Mucosa of stomach (tissue), 1 donor: ENCODE results near the gene ATOH8.

Experiments used
- H3K27me3 ChIP-seq: one replicate; pipeline ENCODE4 v1.7.0; 2013; ENCODE audit warnings: mild to moderate bottlenecking, low read length; ENCODE audit not compliant: control insufficient read depth, insufficient read depth
- H3K36me3 ChIP-seq: one replicate; pipeline ENCODE4 v1.7.0; 2013; ENCODE audit warnings: low read length; ENCODE audit not compliant: control insufficient read depth, insufficient read depth
- H3K4me1 ChIP-seq: one replicate; pipeline ENCODE4 v1.7.0; 2013; ENCODE audit warnings: mild to moderate bottlenecking, low read length; ENCODE audit not compliant: control insufficient read depth, insufficient read depth
- H3K4me3 ChIP-seq: one replicate; pipeline ENCODE4 v1.7.0; 2013; ENCODE audit warnings: low read length
- H3K9ac ChIP-seq: one replicate; pipeline ENCODE4 v1.7.0; 2013; ENCODE audit warnings: mild to moderate bottlenecking, low read length, moderate library complexity
- H3K9me3 ChIP-seq: one replicate; pipeline ENCODE4 v1.7.0; 2013; ENCODE audit warnings: mild to moderate bottlenecking, low read length, moderate library complexity; ENCODE audit not compliant: control insufficient read depth
- donor health status: Pancreatic carcinoma.

Gene ATOH8

GRCh38 chr2:85812094-85812735 lies 58.4 kb downstream of the ATOH8 start:
- Histone ChIP-seq H3K27me3 (no peaks in the 10 kb centered on the region), H3K4me3 (no peak overlapping the region), H3K4me1 (peaks cover 15% of the 10 kb centered on the region), H3K36me3 (no peaks in the 10 kb centered on the region), H3K9ac (no peak overlapping the region), H3K9me3 (no peaks in the 10 kb centered on the region)

DNA sequence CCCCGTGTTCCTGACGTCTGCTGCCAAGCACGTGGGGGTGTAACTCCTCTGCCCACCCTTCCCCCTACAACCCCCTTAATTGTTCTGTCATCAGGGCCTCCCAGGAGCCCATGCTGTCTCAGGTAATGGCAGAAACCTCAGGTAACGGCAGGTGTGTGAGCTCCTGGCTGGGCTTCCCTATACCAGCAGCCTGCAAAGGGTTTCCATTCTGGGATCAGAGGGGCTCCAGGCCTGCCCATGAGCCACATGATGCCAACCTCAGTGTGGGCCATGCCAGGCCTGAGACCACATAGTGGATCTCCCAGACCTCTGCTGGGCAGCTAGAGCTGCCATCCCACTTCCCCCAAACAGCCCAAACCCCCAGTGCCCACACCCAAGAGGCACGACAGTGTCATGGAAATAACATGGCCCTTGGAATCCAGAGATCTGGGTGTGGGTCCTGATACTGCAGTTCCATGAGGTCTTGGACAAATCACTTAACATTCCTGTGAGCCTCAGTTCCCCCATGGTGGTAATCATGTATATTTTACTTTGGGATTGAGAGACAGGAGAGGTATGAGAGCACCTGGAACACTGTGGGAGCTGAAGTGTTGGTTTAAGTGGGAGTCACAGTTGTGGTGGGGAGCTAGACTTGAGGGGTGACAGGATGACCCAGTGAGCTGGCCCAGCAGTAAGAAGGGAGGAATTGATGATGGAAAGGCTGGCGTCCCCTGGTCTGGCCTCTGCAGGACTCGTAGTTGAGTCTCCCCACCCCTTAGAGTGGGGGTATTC lies 59.6 kb downstream of the ATOH8 start:
- Histone ChIP-seq H3K27me3 (peaks cover 6% of the 10 kb centered on the region), H3K4me1 (peaks cover 15% of the 10 kb centered on the region), H3K36me3 (no peaks in the 10 kb centered on the region), H3K9ac (no peak overlapping the region), H3K9me3 (no peaks in the 10 kb centered on the region), H3K4me3 (no peak overlapping the region)

DNA sequence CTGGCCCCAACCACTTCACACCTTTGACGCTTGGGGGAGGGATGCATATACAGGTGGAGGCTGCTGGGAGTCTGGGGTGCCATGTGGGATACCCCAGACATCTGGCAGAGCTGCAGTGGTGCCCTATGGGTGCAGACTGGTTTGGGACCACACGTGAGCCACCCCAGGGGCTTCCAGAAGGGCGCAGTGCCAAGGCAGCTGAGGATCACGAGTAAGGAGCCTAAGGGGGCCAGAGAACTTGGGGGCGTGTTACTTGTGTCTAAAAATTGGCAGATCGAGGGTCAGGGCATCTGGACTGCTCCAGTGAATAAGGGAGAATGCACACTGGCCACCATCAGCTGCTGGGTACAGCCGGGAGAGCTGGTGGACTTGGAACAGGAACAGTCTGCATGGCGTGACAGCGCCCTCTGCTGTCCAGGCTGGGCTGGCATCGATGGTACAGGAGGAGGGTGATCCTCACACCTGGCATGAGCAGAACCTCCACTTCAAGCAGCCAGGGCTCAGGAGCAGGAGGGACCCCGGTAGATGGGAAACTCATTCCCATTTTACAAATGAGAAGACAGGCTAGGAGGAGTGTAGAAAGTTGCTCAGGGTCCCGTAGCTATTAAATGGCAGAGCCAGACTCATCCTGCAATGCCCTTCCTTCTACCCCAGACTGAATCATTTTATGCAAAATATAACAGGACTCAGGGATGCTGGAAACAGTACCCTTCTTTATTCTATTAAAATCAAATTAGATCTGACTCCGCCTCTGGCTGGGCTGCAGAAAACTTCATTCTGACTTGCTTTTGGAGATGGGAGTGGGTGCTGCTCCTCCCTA lies 60.4 kb downstream of the ATOH8 start:
- Histone ChIP-seq H3K4me3 (no peak overlapping the region), H3K4me1 (peaks cover 15% of the 10 kb centered on the region), H3K9me3 (no peaks in the 10 kb centered on the region), H3K9ac (no peak overlapping the region), H3K27me3 (peaks cover 6% of the 10 kb centered on the region), H3K36me3 (no peaks in the 10 kb centered on the region)

DNA sequence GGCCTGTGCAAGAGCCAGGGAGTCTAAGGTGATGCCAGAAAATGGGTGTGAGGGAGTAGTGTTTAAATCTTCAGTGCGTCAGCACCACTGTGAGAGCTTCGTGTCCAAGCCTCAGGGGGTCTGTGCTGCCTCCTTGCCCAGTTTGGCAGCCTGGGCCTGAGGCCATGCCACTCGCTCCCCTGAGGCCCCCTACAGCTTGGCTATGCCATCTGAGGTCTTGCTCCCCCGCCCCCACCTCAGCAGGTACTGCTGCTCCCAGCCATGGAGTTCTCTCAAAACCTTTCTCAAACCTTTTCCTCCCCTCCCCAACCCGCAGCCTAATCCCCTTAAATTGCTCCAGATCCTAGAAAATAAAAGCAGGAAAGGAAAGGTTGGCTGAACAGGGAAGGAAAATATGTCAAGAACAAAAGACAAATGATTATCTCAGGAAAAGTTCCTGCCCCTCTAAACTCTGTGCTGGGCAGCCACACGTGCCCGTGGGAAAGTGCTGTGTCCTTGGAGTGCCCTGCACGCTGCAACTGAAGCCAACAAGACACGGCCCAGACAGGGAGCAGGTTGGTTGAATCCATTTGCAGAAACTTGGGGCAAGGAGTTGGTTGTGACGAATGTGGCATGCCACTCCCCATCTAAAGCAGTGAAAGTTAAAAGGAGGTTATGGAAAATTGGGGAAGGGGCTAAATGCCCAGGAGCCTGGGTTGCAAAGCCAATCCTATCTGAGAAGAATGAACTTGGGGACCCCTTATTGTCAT lies 61.2 kb downstream of the ATOH8 start:
- H3K27me3 ChIP-seq = peaks cover 6% of the 10 kb centered on the region
- no peaks in the 10 kb centered on the region for H3K36me3 ChIP-seq
- no peaks in the 10 kb centered on the region for H3K9me3 ChIP-seq
- H3K4me3 ChIP-seq = no peak overlapping the region
- H3K4me1 ChIP-seq = peaks cover 15% of the 10 kb centered on the region
- H3K9ac ChIP-seq = no peak overlapping the region

- H3K4me3 ChIP-seq = no peak overlapping the region
- no peaks in the 10 kb centered on the region for H3K9me3 ChIP-seq
- H3K27me3 ChIP-seq = peaks cover 6% of the 10 kb centered on the region
- H3K4me1 ChIP-seq = no peaks in the 10 kb centered on the region
- no peak overlapping the region for H3K9ac ChIP-seq
- H3K36me3 ChIP-seq = no peaks in the 10 kb centered on the region
Observed at GRCh38 chr2:85819811-85820510, 66.2 kb downstream of the ATOH8 start.

GRCh38 chr2:85822766-85823165 lies 69.0 kb downstream of the ATOH8 start:
- no peak overlapping the region for H3K9ac ChIP-seq
- no peaks in the 10 kb centered on the region for H3K36me3 ChIP-seq
- H3K4me1 ChIP-seq = peaks cover 4% of the 10 kb centered on the region
- peaks cover 6% of the 10 kb centered on the region for H3K27me3 ChIP-seq
- no peak overlapping the region for H3K4me3 ChIP-seq
- no peaks in the 10 kb centered on the region for H3K9me3 ChIP-seq

DNA sequence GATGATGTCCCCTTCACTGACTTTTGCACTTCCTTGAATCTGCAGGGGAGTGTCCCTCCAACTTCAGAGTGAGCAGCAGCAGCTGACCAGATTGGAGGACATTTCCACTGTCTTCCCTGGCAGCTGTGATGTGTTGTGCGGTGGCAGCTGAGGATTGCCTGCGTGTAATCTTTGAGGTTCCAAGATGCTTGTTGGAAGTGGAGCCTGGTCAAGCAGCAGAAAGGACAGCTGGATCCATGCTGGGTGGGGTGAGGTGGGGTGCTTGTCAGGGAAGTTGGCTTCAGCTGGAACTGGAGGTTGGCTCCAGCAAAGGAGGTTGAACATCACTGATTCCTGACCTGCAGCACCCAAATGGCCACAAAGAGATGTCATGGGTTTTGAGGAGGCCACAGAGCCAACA lies 70.2 kb downstream of the ATOH8 start:
- Histone ChIP-seq H3K9me3 (no peaks in the 10 kb centered on the region), H3K4me3 (no peak overlapping the region), H3K36me3 (no peaks in the 10 kb centered on the region), H3K27me3 (no peaks in the 10 kb centered on the region), H3K4me1 (peaks cover 6% of the 10 kb centered on the region), H3K9ac (no peak overlapping the region)

DNA sequence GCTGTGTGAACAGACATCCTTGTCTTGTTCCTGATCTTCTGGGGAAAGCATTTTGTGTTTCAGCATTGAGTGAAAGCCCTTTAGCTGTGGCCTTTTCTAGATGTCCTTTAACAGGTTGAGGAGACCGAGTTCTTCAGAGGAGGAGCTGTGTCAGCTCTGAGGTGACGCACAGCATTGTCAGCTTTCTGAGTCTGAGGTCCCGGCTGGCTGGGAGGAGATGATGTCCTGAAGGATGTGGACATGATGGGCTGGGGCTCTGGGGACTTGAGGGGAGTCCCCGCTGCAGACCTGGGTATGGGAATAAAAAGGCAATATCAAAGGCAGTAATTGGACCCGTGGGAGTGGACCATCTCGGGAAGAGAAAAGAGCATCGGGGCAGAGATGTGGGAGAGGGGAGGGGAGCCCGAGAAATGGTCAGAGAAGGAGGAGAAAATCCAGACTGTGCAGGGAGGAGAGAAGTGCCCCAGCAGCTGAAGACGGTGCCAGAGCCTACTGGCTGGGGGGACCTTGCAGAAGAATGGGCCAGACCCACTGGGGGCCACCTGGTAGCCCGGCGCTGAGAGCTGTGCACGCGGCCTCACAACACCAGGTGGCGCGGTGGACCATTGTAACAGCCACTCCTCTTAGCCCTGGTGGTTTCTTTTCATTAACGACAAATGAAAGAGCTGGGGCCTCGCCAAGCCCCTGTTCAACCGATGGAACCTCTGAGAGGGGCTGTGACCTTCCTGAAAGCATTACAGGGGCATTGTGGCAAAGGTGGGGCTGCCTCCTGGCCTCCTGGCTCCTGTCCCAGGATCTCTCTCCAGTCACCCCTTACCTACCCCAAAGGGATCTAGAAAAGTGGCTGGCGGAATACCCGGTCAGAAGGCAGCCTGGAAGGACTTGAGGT lies 73.4 kb downstream of the ATOH8 start:
- H3K36me3 ChIP-seq = no peaks in the 10 kb centered on the region
- no peaks in the 10 kb centered on the region for H3K9me3 ChIP-seq
- no peaks in the 10 kb centered on the region for H3K27me3 ChIP-seq
- no peak overlapping the region for H3K4me3 ChIP-seq
- peaks cover 6% of the 10 kb centered on the region for H3K4me1 ChIP-seq
- H3K9ac ChIP-seq = peak overlapping the region; percentile 56

DNA sequence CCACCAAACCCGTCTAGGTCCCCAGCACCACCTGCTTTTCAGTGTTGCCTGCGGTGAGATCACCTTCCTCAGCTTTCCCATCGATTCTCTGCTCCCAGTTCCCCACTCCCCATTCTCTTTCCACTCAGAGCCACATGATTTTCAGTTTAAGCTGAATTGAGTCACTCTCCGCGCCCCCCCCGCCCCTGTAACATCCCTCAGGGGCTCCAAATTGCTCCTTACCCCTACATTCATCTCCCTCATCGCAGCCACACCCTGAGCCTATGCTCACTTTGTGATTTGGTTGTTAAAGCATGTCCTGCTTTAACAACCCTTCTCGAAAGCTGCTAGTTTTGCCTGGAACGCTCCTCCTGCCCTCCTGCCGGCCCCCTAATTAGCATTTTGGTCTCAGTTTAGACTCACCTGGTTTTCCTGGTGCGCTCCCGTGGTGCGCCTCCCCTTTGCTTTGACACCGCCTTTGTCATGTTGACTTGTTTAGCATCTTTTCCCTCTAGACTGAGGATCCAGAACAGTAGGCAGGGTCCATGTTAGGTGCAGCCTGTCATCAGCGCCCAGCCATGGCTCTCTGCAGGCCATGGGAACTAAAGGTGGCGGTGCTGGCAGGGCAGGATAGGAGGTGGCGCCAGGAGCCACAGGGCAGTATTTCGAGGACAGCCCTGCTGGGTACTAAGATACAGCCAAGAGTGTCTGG lies 74.2 kb downstream of the ATOH8 start:
- Histone ChIP-seq H3K27me3 (no peaks in the 10 kb centered on the region), H3K36me3 (no peaks in the 10 kb centered on the region), H3K9me3 (no peaks in the 10 kb centered on the region), H3K4me3 (no peak overlapping the region), H3K9ac (peak overlapping the region; percentile 56), H3K4me1 (peaks cover 6% of the 10 kb centered on the region)

DNA sequence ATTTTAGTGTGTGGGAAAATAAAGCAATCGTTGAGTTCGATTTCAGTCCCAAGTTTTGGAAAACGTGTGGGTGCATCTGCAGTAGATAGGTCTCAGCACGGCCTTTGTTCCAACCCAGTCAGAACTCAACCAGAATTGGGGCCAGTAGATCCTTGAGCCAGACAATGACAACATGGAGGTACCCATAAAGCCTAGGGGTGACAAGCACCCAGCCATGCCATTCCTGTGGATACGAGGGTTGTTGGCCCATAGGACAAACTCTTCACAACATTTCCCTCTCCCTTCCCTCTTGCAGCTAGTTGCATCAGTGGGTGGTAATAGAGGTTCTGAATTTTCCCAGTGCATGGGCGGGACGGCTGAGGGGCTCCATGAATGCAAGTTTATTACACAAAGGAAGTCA lies 74.9 kb downstream of the ATOH8 start:
- H3K9ac ChIP-seq = no peak overlapping the region
- H3K27me3 ChIP-seq = no peaks in the 10 kb centered on the region
- no peak overlapping the region for H3K4me3 ChIP-seq
- peaks cover 6% of the 10 kb centered on the region for H3K4me1 ChIP-seq
- no peaks in the 10 kb centered on the region for H3K9me3 ChIP-seq
- no peaks in the 10 kb centered on the region for H3K36me3 ChIP-seq
